K562 (cell line): ENCODE data around the gene AP2A2.

Experiments
- CEBPZ ChIP-seq: fragments of 150-350 bp; IDR thresholded peaks from 2 replicates; pipeline ENCODE4 v1.6.1; 2014; ENCODE audit warnings: low read depth, mild to moderate bottlenecking, low read length, borderline replicate concordance
- GABPA ChIP-seq: fragments of 200-800 bp; sonication (Bioruptor generic); conservative IDR thresholded peaks from 2 replicates; pipeline ENCODE4 v1.6.1; 2016; ENCODE audit warnings: low read depth, missing genetic modification characterization, missing compliant biosample characterization
- HNRNPK ChIP-seq: fragments of 200-400 bp; formaldehyde crosslinking; IDR thresholded peaks from one replicate; pipeline ENCODE4 v1.6.1; 2018; ENCODE audit warnings: mild to moderate bottlenecking, low read depth, low read length; ENCODE audit not compliant: poor library complexity, severe bottlenecking
- POLR2AphosphoS5 ChIP-seq: IDR thresholded peaks from 2 replicates; pipeline ENCODE4 v1.6.1; 2011; ENCODE audit warnings: mild to moderate bottlenecking, low read depth, low read length, moderate library complexity; ENCODE audit not compliant: control insufficient read depth, insufficient read depth
- RBM15 ChIP-seq: fragments of 200-400 bp; formaldehyde crosslinking; IDR thresholded peaks from 2 replicates; pipeline ENCODE4 v1.6.1; 2018; ENCODE audit warnings: mild to moderate bottlenecking, low read length, moderate library complexity; ENCODE audit not compliant: insufficient read depth
- RBM22 ChIP-seq: fragments of 200-400 bp; formaldehyde crosslinking; IDR thresholded peaks from 2 replicates; pipeline ENCODE4 v1.6.1; 2018; ENCODE audit warnings: low read length, low read depth; ENCODE audit not compliant: poor library complexity, severe bottlenecking
- SIN3A ChIP-seq, 2 experiments: fragments of 150-350 bp in 1 of 2; IDR thresholded peaks; 2 replicates each; pipeline ENCODE4 v1.6.1; 2011 to 2016; ENCODE audit warnings: borderline replicate concordance in 2 of 2, low read depth in 2 of 2, low read length in 2 of 2, mild to moderate bottlenecking in 2 of 2, moderate library complexity in 2 of 2; ENCODE audit not compliant: control insufficient read depth in 1 of 2
- TFE3 ChIP-seq: fragments of 450-650 bp; formaldehyde crosslinking; IDR thresholded peaks from 2 replicates; pipeline ENCODE4 v1.4.0; 2020; ENCODE audit warnings: mild to moderate bottlenecking, mixed read lengths
- YY1 ChIP-seq, 3 experiments: IDR thresholded peaks; 2 replicates each; pipeline ENCODE4 v1.6.1; 2011; ENCODE audit warnings: low read length in 2 of 3, mild to moderate bottlenecking in 2 of 3, moderate library complexity in 2 of 3, borderline replicate concordance in 1 of 3, control low read depth in 1 of 3, low read depth in 1 of 3; ENCODE audit not compliant: insufficient read depth in 3 of 3, insufficient replicate concordance in 2 of 3, control insufficient read depth in 1 of 3, insufficient read length in 1 of 3; ENCODE audit errors: extremely low read depth in 1 of 3
- ZNF785 ChIP-seq: fragments of 250-450 bp; sonication (Bioruptor Pico); IDR thresholded peaks from 2 replicates; pipeline ENCODE4 v1.4.0; 2020; ENCODE audit warnings: mild to moderate bottlenecking

GRCh38 chr11:968822-969221 lies 43.2 kb downstream of the AP2A2 start:
- TF ChIP-seq YY1 (IDR thresholded peaks at IDR 0.05; ENCODE audit: borderline replicate concordance in 1 of 3, control insufficient read depth in 1 of 3, extremely low read depth in 1 of 3, insufficient read depth in 3 of 3, insufficient read length in 1 of 3, insufficient replicate concordance in 2 of 3, low read depth in 1 of 3, low read length in 2 of 3) (no peak), RBM22 (no peak), CEBPZ (no peak), HNRNPK (no peak), TFE3 (no peak), SIN3A (IDR thresholded peaks at IDR 0.05; ENCODE audit: borderline replicate concordance in 2 of 2, control insufficient read depth in 1 of 2, low read depth in 2 of 2, low read length in 2 of 2) (no peak), GABPA (no peak), RBM15 (no peak), POLR2AphosphoS5 (no peak), ZNF785 (CRISPR knock-in tag) (no peak)
